Osteoblast (primary cell): ENCODE results near the gene FOSB. TPM values are rescaled to one million over a fixed set of nuclear protein-coding genes. Genes with fewer than 3 reads are reported as not detected.
A peak's percentile ranks its signal among the peaks of the same experiment; 100 is the strongest.

Experiments used
- DNase-seq: peaks from one replicate; pipeline ENCODE4 v3.0.0; 2011; ENCODE audit warnings: low spot score, mixed read lengths; ENCODE audit not compliant: insufficient read length; ENCODE audit errors: missing footprints
- H2AFZ ChIP-seq: 2 replicates; pipeline ENCODE4 v1.6.0; 2011; ENCODE audit warnings: mild to moderate bottlenecking, low read length
- H3K27ac ChIP-seq: 2 replicates; pipeline ENCODE4 v1.5.1; 2011; ENCODE audit warnings: mild to moderate bottlenecking, low read depth, low read length, moderate library complexity
- H3K27me3 ChIP-seq: 2 replicates; pipeline ENCODE4 v1.6.0; 2012; ENCODE audit warnings: mild to moderate bottlenecking, control low read depth, inconsistent platforms, low read length, moderate library complexity; ENCODE audit not compliant: insufficient read depth
- H3K36me3 ChIP-seq: 2 replicates; pipeline ENCODE4 v1.5.1; 2011; ENCODE audit warnings: mild to moderate bottlenecking, low read length, control low read depth, moderate library complexity; ENCODE audit not compliant: insufficient read depth
- H3K4me1 ChIP-seq: 2 replicates; pipeline ENCODE4 v1.5.1; 2011; ENCODE audit warnings: mild to moderate bottlenecking, low read length, control low read depth, moderate library complexity; ENCODE audit not compliant: insufficient read depth
- H3K4me2 ChIP-seq: 2 replicates; pipeline ENCODE4 v1.6.0; 2011; ENCODE audit warnings: mild to moderate bottlenecking, low read length; ENCODE audit not compliant: insufficient read depth
- H3K4me3 ChIP-seq: fragments of 200-600 bp; sonication (generic); 3 replicates; pipeline ENCODE4 v1.5.1; 2012; ENCODE audit warnings: mild to moderate bottlenecking, low read length, inconsistent platforms; ENCODE audit not compliant: insufficient read depth
- H3K79me2 ChIP-seq: 2 replicates; pipeline ENCODE4 v1.6.0; 2012; ENCODE audit warnings: mild to moderate bottlenecking, low read length, control low read depth, inconsistent platforms; ENCODE audit not compliant: insufficient read depth
- H3K9me3 ChIP-seq: 2 replicates; pipeline ENCODE4 v1.5.1; 2011; ENCODE audit warnings: low read depth, low read length, control low read depth
- H4K20me1 ChIP-seq: 2 replicates; pipeline ENCODE4 v1.6.0; 2012; ENCODE audit warnings: mild to moderate bottlenecking, low read length, control low read depth; ENCODE audit not compliant: insufficient read depth
- total RNA-seq: library from RNA; depleted of rRNA; stranded (reverse); fragments of >200 nt; gene quantifications from 2 replicates; pipeline ENCODE4 v1.2.3, GENCODE V29; 2012
- TF ChIP-seq, protein P1 (sequence below): IDR thresholded peaks from 2 replicates; pipeline ENCODE4 v1.5.1; 2011; ENCODE audit warnings: mild to moderate bottlenecking, low read depth, low read length, moderate library complexity; ENCODE audit errors: extremely low read depth

FOSB gene
- total RNA-seq, 1 donor, result 3.3 TPM

DNA sequence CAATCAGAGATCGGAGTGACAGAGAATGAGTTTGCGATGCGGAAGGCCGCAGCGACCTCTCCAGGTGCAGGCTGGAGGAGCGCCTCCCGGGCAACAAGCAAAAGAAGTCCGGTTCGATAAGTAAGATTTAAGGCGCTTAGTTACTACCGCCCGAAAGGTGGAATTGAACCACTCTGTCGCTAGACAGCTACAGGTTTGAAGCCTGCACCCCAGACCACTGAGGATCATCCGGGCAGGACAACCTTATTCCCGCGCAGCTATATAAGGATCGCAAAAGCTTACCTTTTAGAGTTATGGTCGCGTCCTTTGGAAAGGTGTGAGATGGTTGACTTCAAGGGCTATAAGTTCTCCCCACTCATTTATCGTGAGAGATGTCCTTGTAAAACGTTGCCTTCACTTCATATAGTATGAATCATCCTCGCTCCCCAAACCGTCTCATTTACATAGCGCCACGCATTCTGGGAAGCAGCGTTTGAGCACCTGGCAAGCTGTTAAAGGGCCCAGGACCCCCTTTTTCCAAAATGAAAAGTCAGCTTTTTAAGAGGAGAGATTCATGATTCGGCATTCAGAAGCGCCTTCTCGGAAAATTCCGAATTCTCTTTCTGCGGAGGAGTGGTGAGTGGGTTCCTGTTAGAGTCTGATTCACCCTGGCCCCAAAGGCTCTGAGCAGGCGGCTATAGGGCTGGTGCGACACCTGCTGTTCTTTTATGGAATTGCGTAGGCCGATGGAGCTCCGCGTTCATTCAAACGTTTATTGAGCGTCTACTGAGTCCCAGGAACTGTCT is 10.8 kb downstream of the FOSB start:
- H3K4me3 ChIP-seq, result peak overlapping the region; percentile 71
- H3K27me3 ChIP-seq, result no peaks in the 10 kb centered on the region
- H3K79me2 ChIP-seq, result peaks cover 15% of the 10 kb centered on the region
- peak overlapping the region; percentile 13 for H2AFZ ChIP-seq
- peak overlapping the region; percentile 87 for H3K4me2 ChIP-seq
- peaks cover 6% of the 10 kb centered on the region for H3K4me1 ChIP-seq
- TF ChIP-seq, protein P1, sequence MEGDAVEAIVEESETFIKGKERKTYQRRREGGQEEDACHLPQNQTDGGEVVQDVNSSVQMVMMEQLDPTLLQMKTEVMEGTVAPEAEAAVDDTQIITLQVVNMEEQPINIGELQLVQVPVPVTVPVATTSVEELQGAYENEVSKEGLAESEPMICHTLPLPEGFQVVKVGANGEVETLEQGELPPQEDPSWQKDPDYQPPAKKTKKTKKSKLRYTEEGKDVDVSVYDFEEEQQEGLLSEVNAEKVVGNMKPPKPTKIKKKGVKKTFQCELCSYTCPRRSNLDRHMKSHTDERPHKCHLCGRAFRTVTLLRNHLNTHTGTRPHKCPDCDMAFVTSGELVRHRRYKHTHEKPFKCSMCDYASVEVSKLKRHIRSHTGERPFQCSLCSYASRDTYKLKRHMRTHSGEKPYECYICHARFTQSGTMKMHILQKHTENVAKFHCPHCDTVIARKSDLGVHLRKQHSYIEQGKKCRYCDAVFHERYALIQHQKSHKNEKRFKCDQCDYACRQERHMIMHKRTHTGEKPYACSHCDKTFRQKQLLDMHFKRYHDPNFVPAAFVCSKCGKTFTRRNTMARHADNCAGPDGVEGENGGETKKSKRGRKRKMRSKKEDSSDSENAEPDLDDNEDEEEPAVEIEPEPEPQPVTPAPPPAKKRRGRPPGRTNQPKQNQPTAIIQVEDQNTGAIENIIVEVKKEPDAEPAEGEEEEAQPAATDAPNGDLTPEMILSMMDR, result peak; percentile 98
- H3K9me3 ChIP-seq, result no peaks in the 10 kb centered on the region
- DNase-seq, result peak; percentile 95
- H3K27ac ChIP-seq, result peak overlapping the region; percentile 98
- H4K20me1 ChIP-seq, result no peaks in the 10 kb centered on the region
- no peaks in the 10 kb centered on the region for H3K36me3 ChIP-seq

DNA sequence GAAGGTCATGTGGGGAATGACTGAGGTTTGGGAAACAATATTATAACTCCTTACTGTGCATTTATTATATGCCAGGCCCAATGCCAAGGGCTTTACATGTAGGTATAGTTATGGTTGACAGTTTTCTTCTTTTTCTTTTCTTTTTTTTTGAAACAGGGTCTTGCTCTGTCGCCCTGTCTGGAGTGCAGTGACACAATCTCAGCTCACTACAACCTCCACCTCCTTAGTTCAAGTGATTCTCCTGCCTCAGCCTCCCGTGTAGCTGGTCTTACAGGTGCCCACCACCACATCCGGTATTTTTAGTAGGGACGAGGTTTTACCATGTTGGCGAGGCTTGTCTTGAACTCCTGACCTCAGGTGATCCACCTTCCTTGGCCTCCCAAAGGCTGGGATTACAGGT is 15.2 kb downstream of the FOSB start:
- no peaks in the 10 kb centered on the region for H3K9me3 ChIP-seq
- no peaks in the 10 kb centered on the region for H3K79me2 ChIP-seq
- H3K4me3 ChIP-seq, result no peak overlapping the region
- no peaks in the 10 kb centered on the region for H3K27me3 ChIP-seq
- TF ChIP-seq, protein P1, result no peak
- no peaks in the 10 kb centered on the region for H3K36me3 ChIP-seq
- no peaks in the 10 kb centered on the region for H4K20me1 ChIP-seq
- H3K27ac ChIP-seq, result no peak overlapping the region
- no peak overlapping the region for H3K4me2 ChIP-seq
- H2AFZ ChIP-seq, result no peak overlapping the region
- peaks cover under 1% of the 10 kb centered on the region for H3K4me1 ChIP-seq
- no peak for DNase-seq

DNA sequence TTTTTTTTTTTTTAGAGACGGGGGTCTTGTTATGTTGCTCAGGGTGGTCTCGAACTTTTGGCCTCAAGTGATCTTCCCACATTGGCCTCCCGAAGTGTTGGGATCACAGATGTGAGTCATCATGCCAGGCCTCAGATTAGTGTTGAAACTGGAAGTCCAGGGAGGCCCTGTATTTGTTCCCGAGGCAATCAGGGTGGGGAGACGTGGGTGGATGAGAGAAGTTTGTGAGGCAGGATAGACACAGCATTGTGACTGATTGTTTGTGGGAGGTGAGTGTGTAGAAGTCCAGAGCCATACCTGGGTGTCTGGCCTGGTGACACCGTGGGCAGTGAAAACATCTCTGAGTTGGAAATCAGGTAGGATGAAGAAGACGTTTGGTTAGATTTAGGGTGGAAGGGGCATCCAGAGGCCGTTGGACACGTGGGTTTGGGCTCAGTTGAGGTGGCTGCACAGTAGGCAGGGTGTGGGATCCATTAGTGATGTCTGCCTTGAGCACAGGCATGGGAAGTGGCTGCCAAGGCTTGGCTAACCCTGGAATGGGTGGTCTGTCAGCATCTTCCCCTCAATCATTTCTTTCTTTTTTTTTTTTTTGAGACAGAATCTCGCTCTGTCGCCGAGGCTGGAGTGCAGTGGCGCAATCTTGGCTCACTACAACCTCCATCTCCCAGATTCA is 16.6 kb downstream of the FOSB start:
- no peaks in the 10 kb centered on the region for H3K79me2 ChIP-seq
- H3K36me3 ChIP-seq, result no peaks in the 10 kb centered on the region
- no peaks in the 10 kb centered on the region for H4K20me1 ChIP-seq
- TF ChIP-seq, protein P1, result no peak
- no peak overlapping the region for H3K27ac ChIP-seq
- no peaks in the 10 kb centered on the region for H3K27me3 ChIP-seq
- no peak for DNase-seq
- no peak overlapping the region for H2AFZ ChIP-seq
- H3K4me2 ChIP-seq, result no peak overlapping the region
- H3K9me3 ChIP-seq, result no peaks in the 10 kb centered on the region
- no peaks in the 10 kb centered on the region for H3K4me1 ChIP-seq
- no peak overlapping the region for H3K4me3 ChIP-seq
